Measurements from ENCODE around the gene TNNC2. TPM values are rescaled to one million over a fixed set of nuclear protein-coding genes. Genes with fewer than 3 reads are reported as not detected.

The TNNC2 gene
- total and polyA plus RNA-seq, 10 donors, result 0.54 to 3.4 (median 1.4) TPM; not detected in 5

DNA sequence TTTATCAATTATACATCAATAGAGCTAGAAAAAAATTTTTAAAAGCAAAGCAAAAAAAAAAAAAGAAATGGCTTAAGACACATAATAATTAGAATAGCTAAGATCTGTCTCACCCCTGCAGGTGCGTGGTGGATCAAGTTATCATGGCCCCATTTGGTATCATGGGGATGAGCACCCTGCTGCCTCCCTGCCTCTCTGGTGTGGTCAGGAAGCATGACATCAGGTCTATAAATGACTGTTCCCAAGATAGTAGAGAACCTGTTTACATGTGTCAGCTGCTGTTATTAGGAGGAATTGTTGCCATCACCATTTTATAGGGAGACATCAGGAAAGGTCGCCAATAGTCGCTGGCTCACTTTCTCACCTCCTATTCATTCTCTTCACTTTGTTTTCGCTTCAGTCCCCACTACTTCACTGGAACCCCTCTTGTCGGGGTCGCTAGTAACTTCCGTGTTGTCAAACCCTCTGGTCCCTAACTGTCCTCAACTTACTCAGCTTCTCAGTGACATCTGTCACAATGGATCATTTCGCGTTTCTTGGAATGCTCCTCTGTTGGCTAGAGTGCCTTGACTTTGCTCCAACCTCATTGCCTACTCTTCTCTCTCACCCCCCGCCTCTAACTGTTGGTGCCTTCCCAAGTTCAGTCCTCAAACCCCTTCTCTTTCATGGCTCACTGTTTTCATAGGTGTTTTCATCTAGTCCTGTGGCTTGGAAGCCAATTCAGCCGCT lies 30.6 kb downstream of the TNNC2 start:
- Histone ChIP-seq H3K4me1 (peaks cover 8 to 42% (median 32%) of the 10 kb centered on the region in 6 donors), H3K9me3 (no peaks in the 10 kb centered on the region), H3K4me3 (no peak overlapping the region), H3K27ac (no peak overlapping the region), H3K27me3 (replicated peaks in 1 of 7) (no peaks in the 10 kb centered on the region), H3K36me3 (peaks cover 0 to 59% (median 43%) of the 10 kb centered on the region in 6 donors)
- WGBS, 5 donors, result 92 to 99% (median 96%) methylated on average over 11 of the region's 11 CpGs
- DNase-seq, result no peak
- TF ChIP-seq CTCF (IDR thresholded peaks at IDR 0.05 in 8 of 11, conservative IDR thresholded peaks at IDR 0.05 in 3 of 11) (no peak), POLR2AphosphoS5 (IDR thresholded peaks at IDR 0.05) (no peak), POLR2A (IDR thresholded peaks at IDR 0.05) (no peak)
- intact Hi-C loops (cut with DNase I; ENCODE audit: low total_unique reads), result loop anchor here (10.0 kb wide), 1 partner anchor 88 kb away; the partner anchor contains the start of genes SPATA25 and ZSWIM1

DNA sequence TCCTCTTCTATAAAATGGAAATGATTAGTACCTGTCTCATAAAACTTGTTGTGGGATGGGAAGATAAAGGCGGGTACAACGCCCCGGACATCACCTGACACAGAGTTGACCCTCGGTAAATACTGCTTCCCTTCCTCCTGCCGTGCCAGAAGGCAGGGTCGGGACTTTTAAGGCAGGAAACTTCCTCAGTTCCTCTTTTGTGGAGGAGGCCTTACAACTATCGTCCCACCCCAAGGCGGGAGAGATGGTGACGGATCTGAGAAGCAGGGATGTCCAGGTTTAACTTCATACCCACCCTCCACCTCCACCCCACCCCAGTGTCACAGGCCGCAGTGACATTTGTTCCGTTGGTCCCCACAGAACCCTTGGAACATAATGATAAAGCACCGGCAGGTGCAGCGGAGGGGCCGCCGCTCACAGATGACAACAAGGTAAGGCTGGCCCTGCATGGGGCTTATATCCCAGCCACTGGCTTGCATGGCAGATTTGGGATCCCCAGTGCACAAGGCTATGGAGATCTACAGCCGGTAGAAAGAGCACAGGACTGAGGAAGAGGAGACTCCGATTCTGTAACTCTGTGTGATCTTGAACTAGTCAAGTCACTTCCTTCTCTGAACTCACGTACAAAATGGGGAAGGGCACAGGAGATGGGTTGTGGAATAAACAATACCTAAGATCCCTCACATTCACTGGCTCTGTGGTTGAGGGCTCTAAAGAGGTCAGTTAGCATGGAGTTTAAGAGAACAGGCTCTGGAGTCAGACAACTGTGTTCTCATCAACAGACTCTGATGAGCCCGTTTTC lies 34.6 kb downstream of the TNNC2 start:
- WGBS, 5 donors, result 12 to 19% (median 12%) methylated on average over 17 to 19 of the region's 19 CpGs
- DNase-seq, result peak; percentile 82

GRCh38 chr20:45788351-45788750 lies 38.8 kb downstream of the TNNC2 start:
- TF ChIP-seq POLR2A (IDR thresholded peaks at IDR 0.05) (no peak), POLR2AphosphoS5 (IDR thresholded peaks at IDR 0.05) (no peak), CTCF (IDR thresholded peaks at IDR 0.05 in 8 of 11, conservative IDR thresholded peaks at IDR 0.05 in 3 of 11) (no peak)
- no peak overlapping the region for H3K27ac ChIP-seq
- H3K36me3 ChIP-seq, result peaks cover 0 to 2% (median 0%) of the 10 kb centered on the region in 6 donors
- peaks cover 8 to 32% (median 20%) of the 10 kb centered on the region in 6 donors for H3K4me1 ChIP-seq
- H3K4me3 ChIP-seq, result no peak overlapping the region
- 56 to 64% (median 58%) methylated on average over 3 of the region's 3 CpGs for WGBS, 5 donors
- H3K9me3 ChIP-seq, result no peaks in the 10 kb centered on the region
- no peak for DNase-seq
- H3K27me3 ChIP-seq (replicated peaks in 1 of 7), result no peaks in the 10 kb centered on the region
- intact Hi-C loops (cut with DNase I; ENCODE audit: low total_unique reads), result no loop called here

More for the DNA sequence above, 34.6 kb downstream of the TNNC2 start:
- Histone ChIP-seq H3K4me3 (peak overlapping the region; percentile 77 to 97 (median 90)), H3K27ac (peak overlapping the region; percentile 90 to 99 (median 94)), H3K27me3 (replicated peaks in 1 of 7) (no peaks in the 10 kb centered on the region), H3K36me3 (peaks cover 0 to 43% (median 35%) of the 10 kb centered on the region in 6 donors), H3K4me1 (peaks cover 8 to 34% (median 25%) of the 10 kb centered on the region in 6 donors), H3K9me3 (no peaks in the 10 kb centered on the region)
- TF ChIP-seq POLR2A (IDR thresholded peaks at IDR 0.05) (no peak), POLR2AphosphoS5 (IDR thresholded peaks at IDR 0.05) (no peak), CTCF (IDR thresholded peaks at IDR 0.05 in 8 of 11, conservative IDR thresholded peaks at IDR 0.05 in 3 of 11) (no peak)
- intact Hi-C loops (cut with DNase I; ENCODE audit: low total_unique reads), result loop anchor here (10.0 kb wide), 1 partner anchor 92 kb away; the partner anchor contains the start of genes SPATA25 and ZSWIM1

Data from spleen (tissue), 11 donors.